ENCODE data around the gene TMEM165. TPM values are rescaled to one million over a fixed set of nuclear protein-coding genes. Genes with fewer than 3 reads are reported as not detected.
"Not testable (repeated sequence)": the region's sequence is repeated elsewhere in the genome, so short reads cannot be mapped to it uniquely, and the experiment has no call there.

TMEM165 gene
- total RNA-seq = 88.3 and 98.1 TPM in 2 replicates

- peak; percentile 58 to 91 for DNase-seq (ENCODE audit: low read depth in 2 of 2)
Observed at GRCh38 chr4:55395529-55396307, at the start of gene TMEM165. TSS of gene TMEM165 (plus strand) at chr4:55395957. CDS start at chr4:55396190, 233 bp downstream.

DNA sequence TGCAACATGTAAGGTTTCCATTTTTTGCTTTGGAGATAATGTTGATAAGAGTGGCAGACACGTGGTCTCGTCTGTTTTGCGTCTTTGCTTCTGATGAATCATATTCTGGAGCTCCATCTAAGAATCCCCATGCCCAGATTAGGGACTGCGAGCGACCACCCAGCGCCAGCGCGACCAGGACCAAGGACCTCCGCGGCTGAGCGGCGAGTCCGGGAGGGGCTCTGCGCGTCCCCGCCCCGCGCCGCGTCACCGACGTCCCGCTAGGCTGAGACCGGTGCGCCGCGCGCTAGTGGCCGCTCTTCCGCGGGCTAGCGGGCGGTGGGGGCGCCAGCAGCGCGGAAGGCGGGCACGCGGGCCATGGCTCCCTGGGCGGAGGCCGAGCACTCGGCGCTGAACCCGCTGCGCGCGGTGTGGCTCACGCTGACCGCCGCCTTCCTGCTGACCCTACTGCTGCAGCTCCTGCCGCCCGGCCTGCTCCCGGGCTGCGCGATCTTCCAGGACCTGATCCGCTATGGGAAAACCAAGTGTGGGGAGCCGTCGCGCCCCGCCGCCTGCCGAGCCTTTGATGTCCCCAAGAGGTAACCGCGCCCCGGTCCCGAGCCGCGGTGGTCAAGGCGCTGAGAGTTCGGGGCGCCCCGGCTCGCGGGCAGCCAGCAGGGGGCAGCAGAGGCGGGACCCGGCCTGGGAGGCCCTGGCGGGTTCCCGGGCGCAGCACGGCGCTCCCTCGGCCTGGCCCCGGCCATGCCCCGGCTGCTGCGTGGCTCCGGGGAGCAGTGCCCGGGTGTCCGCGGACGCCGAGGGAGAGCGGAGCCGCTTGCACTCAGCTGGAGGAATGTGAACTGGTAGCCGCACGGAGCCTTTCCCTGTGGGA is 49.5 kb upstream of the TMEM165 start, which contains the start of gene SRD5A3:
Gene SRD5A3 (plus strand): TSS at position 263 of the 871 bp plus-strand sequence. CDS start 95 bp downstream, at position 358.
- peak; percentile 62 to 89 for DNase-seq (ENCODE audit: low read depth in 2 of 2)

DNA sequence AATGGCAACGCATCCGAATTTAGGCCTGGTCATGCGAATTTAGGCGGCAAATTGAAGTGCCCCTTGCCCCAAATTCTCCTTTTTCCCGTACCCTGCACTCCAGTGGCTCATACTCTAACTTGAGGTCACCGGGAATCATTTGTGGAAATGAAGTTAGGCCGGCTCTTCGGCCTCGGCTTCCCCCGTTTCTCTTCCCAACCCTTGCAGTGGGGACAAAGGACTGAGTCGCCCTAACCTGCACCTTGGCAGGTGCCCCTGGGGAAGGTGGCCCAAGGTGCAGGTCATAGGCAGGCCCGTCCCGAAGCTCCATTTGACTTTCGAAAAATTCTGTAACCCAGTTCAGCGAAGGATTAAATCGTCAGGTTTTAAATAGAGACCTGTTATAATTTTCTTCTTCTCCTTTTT is 48.9 kb upstream of the TMEM165 start:
- no peak for DNase-seq (ENCODE audit: low read depth in 2 of 2)

GRCh38 chr4:55347610-55348228 is 48.0 kb upstream of the TMEM165 start:
- DNase-seq (ENCODE audit: low read depth in 2 of 2) = no peak

GRCh38 chr4:55348466-55348865 is 47.3 kb upstream of the TMEM165 start:
- DNase-seq (ENCODE audit: low read depth in 2 of 2) = no peak

GRCh38 chr4:55350870-55351269 is 44.9 kb upstream of the TMEM165 start:
- not testable (repeated sequence) for DNase-seq (ENCODE audit: low read depth in 2 of 2)

DNA sequence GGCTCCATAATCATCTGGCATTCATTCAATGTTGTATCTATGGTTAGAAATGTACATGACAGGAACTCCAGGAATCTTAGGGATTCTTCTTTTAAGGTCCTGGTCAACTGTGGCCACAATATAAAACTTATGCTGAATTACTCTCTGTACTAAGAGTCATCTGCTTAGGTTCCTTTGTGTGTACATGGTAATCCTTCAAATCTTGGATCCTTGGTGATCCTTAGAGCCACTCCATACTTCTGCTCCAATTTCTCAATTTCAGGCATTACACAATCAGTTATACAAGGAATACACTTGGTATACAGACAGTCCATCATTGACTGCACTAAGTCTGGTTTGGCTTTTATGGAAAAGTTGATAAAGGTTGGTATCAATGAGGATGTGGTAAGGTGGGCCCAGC is 43.9 kb upstream of the TMEM165 start:
- no peak for DNase-seq (ENCODE audit: low read depth in 2 of 2)

DNA sequence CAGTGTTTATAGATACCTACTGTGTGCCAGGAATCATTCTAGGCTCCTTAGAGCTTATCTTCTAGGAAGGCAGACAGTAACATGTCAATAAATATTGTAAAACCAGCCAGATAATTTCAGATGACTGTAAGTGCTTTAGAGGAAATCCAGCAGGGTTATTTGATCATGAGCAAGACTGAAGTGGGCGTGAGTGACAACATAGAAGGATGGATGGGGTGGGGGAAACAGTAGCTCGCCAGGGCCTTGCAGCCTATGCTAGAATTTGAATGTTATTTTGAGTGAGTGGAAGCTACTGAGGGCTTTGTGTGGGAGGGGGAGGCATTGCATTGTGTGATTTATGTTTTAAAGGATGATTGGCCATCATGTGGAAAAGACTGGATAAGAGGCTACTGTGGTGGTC is 43.0 kb upstream of the TMEM165 start:
- no peak for DNase-seq (ENCODE audit: low read depth in 2 of 2)

DNA sequence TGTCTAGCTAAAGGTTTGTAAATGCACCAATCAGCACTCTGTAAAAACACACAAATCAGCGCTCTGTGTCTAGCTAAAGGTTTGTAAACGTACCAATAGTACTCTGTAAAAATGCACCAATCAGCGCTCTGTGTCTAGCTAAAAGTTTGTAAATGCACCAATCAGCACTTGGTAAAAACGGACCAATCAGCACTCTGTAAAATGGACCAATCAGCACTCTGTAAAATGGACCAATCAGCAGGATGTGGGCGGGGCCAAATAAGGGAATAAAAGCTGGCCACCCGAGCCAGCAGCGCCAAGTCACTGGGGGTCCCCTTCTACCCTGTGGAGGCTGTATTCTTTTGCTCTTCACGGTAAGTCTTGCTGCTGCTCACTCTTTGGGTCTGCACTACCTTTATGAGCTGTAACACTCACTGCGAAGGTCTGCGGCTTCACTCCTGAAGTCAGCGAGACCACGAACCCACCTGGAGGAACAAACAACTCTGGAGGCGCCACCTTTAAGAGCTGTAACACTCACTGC is 42.5 kb upstream of the TMEM165 start:
- not testable (repeated sequence) for DNase-seq (ENCODE audit: low read depth in 2 of 2)

GRCh38 chr4:55354648-55355047 is 41.1 kb upstream of the TMEM165 start:
- no peak for DNase-seq (ENCODE audit: low read depth in 2 of 2)

DNA sequence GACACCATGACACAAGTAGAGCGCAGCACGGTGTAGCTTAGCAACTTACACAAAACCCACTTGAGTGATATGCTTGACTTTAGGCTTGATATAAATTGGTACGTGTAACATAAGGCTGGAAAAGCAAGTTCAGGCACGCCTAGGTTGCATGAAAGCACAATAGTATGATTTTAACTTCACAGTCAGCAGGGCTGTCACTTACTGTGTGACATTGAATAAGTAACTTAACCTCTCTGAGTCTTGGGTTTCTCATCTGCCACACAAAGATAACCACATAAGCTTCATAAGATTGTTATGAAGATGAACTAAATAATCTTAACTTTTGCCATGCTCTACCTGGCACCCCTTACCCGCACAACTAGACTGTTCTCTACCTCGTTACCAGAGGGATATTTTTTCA is 40.2 kb upstream of the TMEM165 start:
- DNase-seq (ENCODE audit: low read depth in 2 of 2) = no peak

GRCh38 chr4:55356991-55357461 is 38.7 kb upstream of the TMEM165 start:
- no peak for DNase-seq (ENCODE audit: low read depth in 2 of 2)

DNA sequence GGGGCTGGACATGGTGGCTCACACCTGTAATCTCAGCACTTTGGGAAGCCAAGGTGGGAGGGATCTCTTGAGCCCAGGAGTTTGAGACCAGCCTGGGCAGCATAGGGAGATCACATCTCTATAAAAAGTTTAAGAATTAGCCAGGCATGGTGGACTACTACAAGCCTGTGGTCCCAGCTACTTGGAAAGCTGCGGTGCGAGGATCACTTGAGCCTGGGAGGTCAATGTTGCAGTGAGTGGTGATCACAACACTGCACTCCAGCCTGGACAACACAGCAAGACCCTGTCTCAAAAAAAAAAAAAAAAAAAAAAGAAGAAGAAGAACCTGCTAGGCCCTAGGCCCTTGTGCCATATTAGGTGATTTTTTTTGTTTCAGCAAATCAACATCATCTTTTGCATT is 37.5 kb upstream of the TMEM165 start:
- DNase-seq (ENCODE audit: low read depth in 2 of 2) = no peak

GRCh38 chr4:55358668-55359067 is 37.1 kb upstream of the TMEM165 start:
- DNase-seq (ENCODE audit: low read depth in 2 of 2) = peak in 1 of 2 donors; percentile 69

GRCh38 chr4:55359397-55359916 is 36.3 kb upstream of the TMEM165 start:
- no peak for DNase-seq (ENCODE audit: low read depth in 2 of 2)

DNA sequence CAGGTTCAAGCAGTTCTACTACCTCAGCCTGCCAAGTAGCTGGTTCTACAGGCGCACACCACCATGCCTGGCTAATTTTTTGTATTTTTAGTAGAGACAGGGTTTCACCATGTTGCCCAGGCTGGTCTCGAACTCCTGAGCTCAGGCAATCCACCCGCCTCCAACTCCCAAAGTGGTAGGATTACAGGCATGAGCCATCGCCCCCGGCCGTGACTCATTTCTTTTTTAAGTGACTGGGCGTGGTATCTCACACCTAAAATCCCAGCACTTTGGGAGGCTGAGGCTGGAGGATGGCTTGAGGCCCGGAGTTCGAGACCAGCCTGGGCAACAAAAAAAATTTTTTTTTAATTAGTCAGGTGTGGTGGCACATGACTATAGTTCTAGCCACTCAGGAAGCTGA is 32.8 kb upstream of the TMEM165 start:
- not testable (repeated sequence) for DNase-seq (ENCODE audit: low read depth in 2 of 2)

DNA sequence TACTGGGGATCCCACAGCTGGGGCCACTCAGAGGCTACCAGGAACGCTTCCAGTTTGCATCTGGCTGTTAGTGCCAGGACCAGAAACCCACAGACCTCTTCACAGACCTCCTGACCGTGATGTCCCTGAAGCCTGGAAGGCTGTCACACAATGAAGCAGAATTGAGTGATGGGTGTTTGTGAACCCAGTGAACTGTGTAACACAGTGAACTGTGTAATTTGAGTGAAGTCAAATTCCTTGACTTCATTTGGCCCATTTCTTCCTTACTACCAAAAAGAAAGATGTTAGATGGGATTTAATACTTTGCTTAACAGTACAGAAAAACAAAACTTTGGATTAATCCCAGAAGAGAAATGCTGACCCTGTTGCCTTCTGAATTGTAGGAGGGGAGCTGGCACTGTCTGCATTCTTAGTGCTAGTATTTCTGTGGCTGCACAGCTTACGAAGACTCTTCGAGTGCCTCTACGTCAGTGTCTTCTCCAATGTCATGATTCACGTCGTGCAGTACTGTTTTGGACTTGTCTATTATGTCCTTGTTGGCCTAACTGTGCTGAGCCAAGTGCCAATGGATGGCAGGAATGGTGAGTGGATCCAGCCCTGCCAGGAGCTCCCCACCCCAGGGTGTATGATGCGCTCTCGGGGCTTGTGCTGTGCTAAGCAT is 31.9 kb upstream of the TMEM165 start:
- DNase-seq (ENCODE audit: low read depth in 2 of 2) = no peak

- peak; percentile 11 to 78 for DNase-seq (ENCODE audit: low read depth in 2 of 2)
Observed at GRCh38 chr4:55364691-55365344, 30.9 kb upstream of the TMEM165 start.

DNA sequence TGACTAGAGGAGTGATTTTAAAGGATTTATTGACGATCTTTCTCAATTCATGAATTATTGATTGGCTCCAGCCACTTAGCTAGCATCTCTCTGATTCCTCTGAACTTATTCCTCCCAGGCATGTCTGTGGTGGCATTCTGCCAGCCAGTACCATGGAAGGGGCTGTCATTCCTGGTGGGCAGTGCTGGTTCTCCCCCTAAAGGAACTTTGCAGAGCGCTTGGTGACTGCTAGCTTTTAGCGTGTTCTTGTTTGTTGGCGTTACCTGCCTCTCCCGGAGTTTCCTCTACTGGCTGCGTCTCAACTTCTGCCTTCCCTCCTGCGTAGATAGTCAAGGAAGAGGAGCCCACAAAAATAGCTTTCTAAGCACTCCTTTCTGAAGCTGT is 30.4 kb upstream of the TMEM165 start:
- DNase-seq (ENCODE audit: low read depth in 2 of 2) = no peak

- no peak for DNase-seq (ENCODE audit: low read depth in 2 of 2)
Observed at GRCh38 chr4:55366621-55367020, 29.1 kb upstream of the TMEM165 start.

Measured in dermis microvascular lymphatic vessel endothelial cell (primary cell).